GM04503 (cell line): ENCODE measurements around the gene FRMD6.
"Not testable (repeated sequence)": the region's sequence is repeated elsewhere in the genome, so short reads cannot be mapped to it uniquely, and the experiment has no call there.

Experiments used
- DNase-seq: peaks from one replicate; pipeline ENCODE4 v3.0.0-alpha.2; 2012; ENCODE audit warnings: low read depth

FRMD6 gene

GRCh38 chr14:51724650-51725049 lies 72.9 kb downstream of the FRMD6 start:
- DNase-seq = no peak

- no peak for DNase-seq
These were observed 73.4 kb downstream of the FRMD6 start for GRCh38 chr14:51725061-51725460.

- no peak for DNase-seq
These were observed 74.6 kb downstream of the FRMD6 start for GRCh38 chr14:51726166-51726899.

- DNase-seq = no peak
These were observed 75.8 kb downstream of the FRMD6 start for GRCh38 chr14:51727526-51727925.

- no peak for DNase-seq
These were observed 78.4 kb downstream of the FRMD6 start for GRCh38 chr14:51730098-51730497.

- DNase-seq = no peak
These were observed 79.0 kb downstream of the FRMD6 start for GRCh38 chr14:51730684-51731083.

- peak; percentile 20 for DNase-seq
These were observed 80.9 kb downstream of the FRMD6 start for GRCh38 chr14:51732494-51733112.

GRCh38 chr14:51733147-51733546 lies 81.4 kb downstream of the FRMD6 start:
- DNase-seq = peak; percentile 21

GRCh38 chr14:51735851-51736250 lies 84.1 kb downstream of the FRMD6 start:
- DNase-seq = no peak

GRCh38 chr14:51738754-51739153 lies 87.0 kb downstream of the FRMD6 start:
- no peak for DNase-seq

GRCh38 chr14:51743588-51744000 lies 91.9 kb downstream of the FRMD6 start:
- no peak for DNase-seq

GRCh38 chr14:51744372-51745130 lies 92.8 kb downstream of the FRMD6 start:
- DNase-seq = no peak

- not testable (repeated sequence) for DNase-seq
These were observed 95.1 kb downstream of the FRMD6 start for GRCh38 chr14:51746823-51747222.

GRCh38 chr14:51750542-51750941 lies 98.8 kb downstream of the FRMD6 start:
- no peak for DNase-seq

- DNase-seq = not testable (repeated sequence)
These were observed 100.1 kb downstream of the FRMD6 start for GRCh38 chr14:51751611-51752345.

GRCh38 chr14:51757756-51758155 lies 106.0 kb downstream of the FRMD6 start:
- DNase-seq = not testable (repeated sequence)

GRCh38 chr14:51759950-51760349 lies 108.2 kb downstream of the FRMD6 start:
- DNase-seq = no peak

- not testable (repeated sequence) for DNase-seq
These were observed 114.0 kb downstream of the FRMD6 start for GRCh38 chr14:51765726-51766125.

- DNase-seq = not testable (repeated sequence)
These were observed 114.9 kb downstream of the FRMD6 start for GRCh38 chr14:51766586-51766985.

GRCh38 chr14:51769261-51769660 lies 117.6 kb downstream of the FRMD6 start:
- DNase-seq = not testable (repeated sequence)

- DNase-seq = no peak
These were observed 122.5 kb downstream of the FRMD6 start for GRCh38 chr14:51774209-51774608.
